Liver (tissue), 9 donors: ENCODE measurements around the gene CAV2. TPM values are rescaled to one million over a fixed set of nuclear protein-coding genes. Genes with fewer than 3 reads are reported as not detected.
"Not testable (repeated sequence)": the region's sequence is repeated elsewhere in the genome, so short reads cannot be mapped to it uniquely, and the experiment has no call there.

Experiments used
- DNase-seq: peaks from one replicate; pipeline ENCODE4 v3.0.0-alpha.2; 2017; ENCODE audit warnings: low spot score
- H3K27ac ChIP-seq, 2 donors: one replicate each; pipeline ENCODE4 v1.7.0; 2013; ENCODE audit warnings: inconsistent platforms in 2 of 2, low read length in 2 of 2, control low read depth in 1 of 2, low read depth in 1 of 2, mild to moderate bottlenecking in 1 of 2
- H3K27me3 ChIP-seq, 4 donors: one replicate each; pipeline versions ENCODE4 v1.6.1 to v1.7.0; 2013; ENCODE audit warnings: low read length in 3 of 4, inconsistent platforms in 1 of 4, mild to moderate bottlenecking in 1 of 4, moderate library complexity in 1 of 4; ENCODE audit not compliant: control insufficient read depth in 4 of 4, insufficient read depth in 4 of 4
- H3K36me3 ChIP-seq, 4 donors: one replicate each; pipeline versions ENCODE4 v1.6.1 to v1.7.0; 2013; ENCODE audit warnings: low read length in 3 of 4, mild to moderate bottlenecking in 3 of 4, low read depth in 1 of 4, moderate library complexity in 1 of 4; ENCODE audit not compliant: control insufficient read depth in 4 of 4, insufficient read depth in 3 of 4
- H3K4me1 ChIP-seq, 4 donors: one replicate each; pipeline versions ENCODE4 v1.6.1 to v1.7.0; 2013; ENCODE audit warnings: low read length in 3 of 4, mild to moderate bottlenecking in 3 of 4, moderate library complexity in 1 of 4; ENCODE audit not compliant: control insufficient read depth in 4 of 4, insufficient read depth in 4 of 4
- H3K4me3 ChIP-seq, 3 donors: one replicate each; pipeline versions ENCODE4 v1.6.1 to v1.7.0; 2013; ENCODE audit warnings: low read length in 3 of 3, control low read depth in 1 of 3, low read depth in 1 of 3, mild to moderate bottlenecking in 1 of 3
- H3K9ac ChIP-seq, 2 donors: one replicate each; pipeline ENCODE4 v1.7.0; 2013; ENCODE audit warnings: low read length in 2 of 2, mild to moderate bottlenecking in 2 of 2, moderate library complexity in 2 of 2, control low read depth in 1 of 2, low read depth in 1 of 2
- H3K9me3 ChIP-seq, 4 donors: one replicate each; pipeline versions ENCODE4 v1.6.1 to v1.7.0; 2013; ENCODE audit warnings: low read length in 3 of 4; ENCODE audit not compliant: control insufficient read depth in 4 of 4
- CTCF ChIP-seq: fragments of 150-350 bp; IDR thresholded peaks from 2 replicates; pipeline ENCODE4 v1.5.1; 2017; ENCODE audit warnings: improper control_type of control experiment, low read depth, low read length; ENCODE audit not compliant: missing input control
- FOXA1 ChIP-seq: IDR thresholded peaks from 2 replicates; pipeline ENCODE4 v1.6.1; 2016; ENCODE audit warnings: antibody characterized with exemption
- FOXA2 ChIP-seq: IDR thresholded peaks from 2 replicates; pipeline ENCODE4 v1.6.1; 2016; ENCODE audit warnings: antibody characterized with exemption
- GABPA ChIP-seq, 2 donors: IDR thresholded peaks in 1 of 2; conservative IDR thresholded peaks in 1 of 2; 2 replicates each; pipeline ENCODE4 v1.6.1; 2016; ENCODE audit warnings: antibody characterized with exemption in 2 of 2, mild to moderate bottlenecking in 1 of 2, moderate library complexity in 1 of 2
- HNF4A ChIP-seq, 2 donors: conservative IDR thresholded peaks; 2 replicates each; pipeline ENCODE4 v1.6.1; 2016; ENCODE audit warnings: antibody characterized with exemption in 2 of 2, mild to moderate bottlenecking in 2 of 2
- JUND ChIP-seq, 2 donors: IDR thresholded peaks; 2 replicates each; pipeline ENCODE4 v1.6.1; 2016; ENCODE audit warnings: antibody characterized with exemption in 2 of 2
- MAX ChIP-seq: IDR thresholded peaks from 2 replicates; pipeline ENCODE4 v1.6.1; 2016; ENCODE audit warnings: antibody characterized with exemption
- RAD21 ChIP-seq, 2 donors: IDR thresholded peaks; 2 replicates each; pipeline ENCODE4 v1.6.1; 2016; ENCODE audit warnings: antibody characterized with exemption in 2 of 2, mild to moderate bottlenecking in 2 of 2
- REST ChIP-seq: IDR thresholded peaks from 2 replicates; pipeline ENCODE4 v1.6.1; 2016; ENCODE audit warnings: antibody characterized with exemption, mild to moderate bottlenecking
- RXRA ChIP-seq, 2 donors: IDR thresholded peaks; 2 replicates each; pipeline ENCODE4 v1.6.1; 2017 to 2018; ENCODE audit warnings: antibody characterized with exemption in 2 of 2, mild to moderate bottlenecking in 1 of 2
- SP1 ChIP-seq: IDR thresholded peaks from 2 replicates; pipeline ENCODE4 v1.6.1; 2018; ENCODE audit warnings: antibody characterized with exemption, mild to moderate bottlenecking
- TAF1 ChIP-seq: conservative IDR thresholded peaks from 2 replicates; pipeline ENCODE4 v1.6.1; 2016; ENCODE audit warnings: antibody characterized with exemption, mild to moderate bottlenecking
- ZBTB33 ChIP-seq: IDR thresholded peaks from 2 replicates; pipeline ENCODE4 v1.6.1; 2016; ENCODE audit warnings: antibody characterized with exemption
- WGBS: extraction: QIAGEN DNeasy Blood & Tissue Kit; methylation state at CpG from one replicate; pipeline ENCODE4 v1.1.7; 2013; 5-methylcytosine and 5-hydroxymethylcytosine counted together
- polyA plus RNA-seq, 2 donors: library from polyadenylated mRNA; stranded (reverse) in 1 of 2; unstranded in 1 of 2; fragments of 200-250 nt in 1 of 2; fragments of >200 nt in 1 of 2; fragmentation: Nextera tagmentation in 1 of 2; extraction: Ambion mirVana in 1 of 2; gene quantifications; one replicate each; pipeline versions ENCODE4 v1.2.1 to v1.2.3, GENCODE V29; 2013 to 2015
- total RNA-seq, 2 donors: library from RNA; depleted of rRNA; stranded (reverse); fragments of >200 nt; gene quantifications; one replicate each; pipeline ENCODE4 v1.2.3, GENCODE V29; 2014
- donor health status: healthy.
- donor health status: healthy.
- donor health status: healthy.
- donor health status: healthy.
- donor health status: healthy.

CAV2 gene
- total and polyA plus RNA-seq, 4 donors = 6.8 to 29.7 (median 19.9) TPM

- WGBS = 88% methylated on average over 2 of the region's 2 CpGs
- TF ChIP-seq FOXA2 (no peak), MAX (no peak), RXRA (IDR thresholded peaks at IDR 0.05) (no peak), GABPA (IDR thresholded peaks at IDR 0.05 in 1 of 2, conservative IDR thresholded peaks at IDR 0.05 in 1 of 2) (no peak), REST (no peak), FOXA1 (no peak), HNF4A (conservative IDR thresholded peaks at IDR 0.05) (no peak), CTCF (no peak), TAF1 (no peak)
- no peak for DNase-seq
Measured at GRCh38 chr7:116483271-116483942, 16.1 kb upstream of the CAV2 start.

GRCh38 chr7:116484389-116484788 is 15.1 kb upstream of the CAV2 start:
- H3K4me1 ChIP-seq, DNase-seq, H3K27ac ChIP-seq, H3K27me3 ChIP-seq, H3K9me3 ChIP-seq, H3K36me3 ChIP-seq, H3K4me3 ChIP-seq, H3K9ac ChIP-seq: not testable (repeated sequence)
- 97% methylated on average over 4 of the region's 4 CpGs for WGBS

More at GRCh38 chr7:116483271-116483942, 16.1 kb upstream of the CAV2 start:
- no peaks in the 10 kb centered on the region for H3K27me3 ChIP-seq
- H3K36me3 ChIP-seq = no peaks in the 10 kb centered on the region
- H3K9ac ChIP-seq = no peak overlapping the region
- no peaks in the 10 kb centered on the region for H3K9me3 ChIP-seq
- no peaks in the 10 kb centered on the region for H3K4me1 ChIP-seq
- H3K4me3 ChIP-seq = no peak overlapping the region
- no peak overlapping the region for H3K27ac ChIP-seq

- 77% methylated on average over 5 of the region's 5 CpGs for WGBS
- Histone ChIP-seq H3K9ac (no peak overlapping the region), H3K4me1 (peaks cover 0 to 1% (median 0%) of the 10 kb centered on the region in 4 donors), H3K9me3 (no peaks in the 10 kb centered on the region), H3K36me3 (no peaks in the 10 kb centered on the region), H3K4me3 (no peak overlapping the region), H3K27ac (no peak overlapping the region), H3K27me3 (no peaks in the 10 kb centered on the region)
- no peak for TF ChIP-seq ZBTB33
- TF ChIP-seq JUND (IDR thresholded peaks at IDR 0.05) = no peak
- TF ChIP-seq RAD21 (IDR thresholded peaks at IDR 0.05) = no peak
- TF ChIP-seq TAF1 = no peak
- no peak for TF ChIP-seq HNF4A (conservative IDR thresholded peaks at IDR 0.05)
- no peak for TF ChIP-seq MAX
- no peak for TF ChIP-seq SP1
- no peak for DNase-seq
Measured at GRCh38 chr7:116487907-116488521, 11.5 kb upstream of the CAV2 start.
